A673 (cell line): ENCODE measurements around the gene PPCS. TPM values are rescaled to one million over a fixed set of nuclear protein-coding genes. Genes with fewer than 3 reads are reported as not detected.

Source experiments
- Bru-seq: library from RNA; stranded (reverse); fragments of 400-500 nt; gene quantifications from one replicate; lab custom pipeline; 2021; lab: Mats Ljungman, UMichigan
- BruChase-seq, 2 experiments: library from RNA; stranded (reverse); fragments of 400-500 nt; gene quantifications; one replicate each; lab custom pipeline; 2021; lab: Mats Ljungman, UMichigan
- BruUV-seq: library from RNA; stranded (reverse); fragments of 400-500 nt; replicated peaks from 2 replicates; lab custom pipeline; 2021; lab: Mats Ljungman, UMichigan
- CTCF ChIA-PET: fragments of 300-600 bp; sonication (Branson Sonifier 250); formaldehyde crosslinking; loops from one replicate; lab custom pipeline; 2022; ENCODE audit warnings: antibody characterized with exemption; lab: Charles Lee
- POLR2A ChIA-PET: fragments of 300-600 bp; sonication (Branson Sonifier 250); formaldehyde crosslinking; loops from one replicate; lab custom pipeline; 2022; ENCODE audit warnings: antibody characterized with exemption; ENCODE audit not compliant: low non-redundant PET; lab: Charles Lee
- DNase-seq: peaks from one replicate; pipeline ENCODE4 v3.0.0-alpha.2; 2015; ENCODE audit warnings: low spot score
- H3K27ac ChIP-seq: fragments of 200-600 bp; sonication (generic); 2 replicates; pipeline ENCODE4 v1.5.1; 2016; ENCODE audit warnings: mixed run types, low read depth, mild to moderate bottlenecking, mixed read lengths, antibody characterized with exemption, low read length; ENCODE audit not compliant: poor library complexity, severe bottlenecking
- H3K27me3 ChIP-seq: fragments of 200-600 bp; sonication (generic); replicated peaks from 2 replicates; pipeline ENCODE4 v1.6.1; 2017; ENCODE audit warnings: mixed run types, low read depth, mild to moderate bottlenecking, mixed read lengths, antibody characterized with exemption, low read length; ENCODE audit not compliant: insufficient read depth, poor library complexity
- H3K36me3 ChIP-seq: fragments of 200-600 bp; sonication (generic); 2 replicates; pipeline ENCODE4 v1.6.1; 2016; ENCODE audit warnings: mixed run types, mild to moderate bottlenecking, mixed read lengths, antibody characterized with exemption, low read length; ENCODE audit not compliant: insufficient read depth, poor library complexity, severe bottlenecking
- H3K4me1 ChIP-seq: fragments of 200-600 bp; sonication (generic); 2 replicates; pipeline ENCODE4 v1.6.1; 2017; ENCODE audit warnings: mixed run types, mild to moderate bottlenecking, mixed read lengths, antibody characterized with exemption, low read length; ENCODE audit not compliant: insufficient read depth, poor library complexity, severe bottlenecking
- H3K4me3 ChIP-seq: fragments of 200-600 bp; sonication (generic); 2 replicates; pipeline ENCODE4 v1.5.1; 2016; ENCODE audit warnings: low read depth, mixed run types, mild to moderate bottlenecking, mixed read lengths, low read length; ENCODE audit not compliant: poor library complexity, severe bottlenecking
- H3K9me3 ChIP-seq: fragments of 200-600 bp; sonication (generic); 2 replicates; pipeline ENCODE4 v1.6.1; 2016; ENCODE audit warnings: mixed run types, low read depth, mild to moderate bottlenecking, mixed read lengths, antibody characterized with exemption, low read length; ENCODE audit not compliant: poor library complexity, severe bottlenecking
- CTCF ChIP-seq: fragments of 300-800, 200-600 bp; sonication (generic); conservative IDR thresholded peaks from 2 replicates; pipeline ENCODE4 v1.5.1; 2017; ENCODE audit warnings: low read depth, mild to moderate bottlenecking, antibody characterized with exemption, low read length, moderate library complexity, mixed read lengths
- EZH2 ChIP-seq: fragments of 200-600 bp; sonication (generic); IDR thresholded peaks from 2 replicates; pipeline ENCODE4 v1.6.1; 2017; ENCODE audit warnings: borderline replicate concordance, low read depth, mild to moderate bottlenecking, mixed read lengths, antibody characterized with exemption, low read length; ENCODE audit not compliant: poor library complexity, severe bottlenecking
- intact Hi-C: fragments of 100-400 bp; cut with micrococcal nuclease; formaldehyde crosslinking; loops from one replicate; pipeline ENCODE4 v1.10.0; 2022; ENCODE audit not compliant: unreplicated experiment
- long read RNA-seq: library from polyadenylated mRNA; stranded (forward); transcript quantifications from one replicate; pipeline ENCODE4 v2.0.0, GENCODE V29; 2022
- total RNA-seq: library from RNA; stranded (reverse); gene quantifications from 2 replicates; pipeline ENCODE4 v1.2.3, GENCODE V29; 2021

PPCS gene
- total RNA-seq (34.4 and 35.7 TPM in 2 replicates), Bru-seq, nascent RNA (percentile 91 among the genes with signal in this experiment), BruChase-seq, experiment 1, labeled RNA remaining after a 2-hour chase (percentile 83 among the genes with signal in this experiment), BruChase-seq, experiment 2, labeled RNA remaining after a 6-hour chase (percentile 89 among the genes with signal in this experiment)
- long read RNA-seq, transcript PPCS-201 (3 exons, 984 nt), result minor isoform, 9 of 162 reads
- long read RNA-seq, transcript PPCS-203 (3 exons, 1,431 nt), result major isoform, 105 of 162 reads
- long read RNA-seq, partial matches to known transcripts, result 0 of 162 reads
- long read RNA-seq, other reads (novel, unspliced or antisense), result 40 of 162 reads

GRCh38 chr1:42456010-42456753 lies at the start of gene PPCS, which contains the start of gene ZMYND12:
PPCS (plus strand) TSS chr1:42456543; CDS start chr1:42456566, 23 bp downstream.
ZMYND12 (minus strand) TSS chr1:42456022; CDS start chr1:42455997, 25 bp downstream.
- peak; percentile 87 for DNase-seq
- H3K36me3 ChIP-seq, result peaks cover 22% of the 10 kb centered on the region
- intact Hi-C loops, result no loop called here
- ChIA-PET POLR2A (no interaction called here), CTCF (no interaction called here)
- peaks cover 6% of the 10 kb centered on the region for H3K27me3 ChIP-seq
- H3K27ac ChIP-seq, result peak within 1 kb of the TSS; percentile 84
- no TSS peak for BruUV-seq
- H3K4me3 ChIP-seq, result peak within 1 kb of the TSS; percentile 72
- H3K9me3 ChIP-seq, result no peaks in the 10 kb centered on the region
- H3K4me1 ChIP-seq, result peaks cover 8% of the 10 kb centered on the region
- no peak for TF ChIP-seq EZH2

GRCh38 chr1:42414551-42415496 lies 41.5 kb upstream of the PPCS start:
- POLR2A ChIA-PET, result no interaction called here
- BruUV-seq, result no TSS peak

GRCh38 chr1:42417166-42417565 lies 39.2 kb upstream of the PPCS start:
- Histone ChIP-seq H3K4me1 (peaks cover 10% of the 10 kb centered on the region), H3K36me3 (no peaks in the 10 kb centered on the region), H3K27me3 (no peaks in the 10 kb centered on the region), H3K27ac (no peak overlapping the region), H3K9me3 (no peaks in the 10 kb centered on the region), H3K4me3 (no peak overlapping the region)
- intact Hi-C loops, result no loop called here
- no TSS peak for BruUV-seq
- TF ChIP-seq CTCF (no peak), EZH2 (no peak)
- CTCF ChIA-PET, result no interaction called here
- DNase-seq, result no peak
- POLR2A ChIA-PET, result no interaction called here

More at GRCh38 chr1:42414551-42415496, 41.5 kb upstream of the PPCS start:
- no peaks in the 10 kb centered on the region for H3K4me1 ChIP-seq
- DNase-seq, result no peak
- H3K27ac ChIP-seq, result no peak overlapping the region
- TF ChIP-seq EZH2, result no peak
- TF ChIP-seq CTCF, result no peak
- no peaks in the 10 kb centered on the region for H3K36me3 ChIP-seq
- intact Hi-C loops, result no loop called here
- H3K9me3 ChIP-seq, result no peaks in the 10 kb centered on the region
- H3K4me3 ChIP-seq, result no peak overlapping the region
- no peaks in the 10 kb centered on the region for H3K27me3 ChIP-seq
- CTCF ChIA-PET, result no interaction called here
